HG02852 (cell line): ENCODE data around the gene SMIM38.

ENCODE experiments used
- ATAC-seq: cut with Tn5 transposase; IDR thresholded peaks from one replicate; pipeline ENCODE4 v1.9.1; 2021; ENCODE audit warnings: mild to moderate bottlenecking, moderate library complexity; ENCODE audit not compliant: unreplicated experiment

Gene SMIM38

DNA sequence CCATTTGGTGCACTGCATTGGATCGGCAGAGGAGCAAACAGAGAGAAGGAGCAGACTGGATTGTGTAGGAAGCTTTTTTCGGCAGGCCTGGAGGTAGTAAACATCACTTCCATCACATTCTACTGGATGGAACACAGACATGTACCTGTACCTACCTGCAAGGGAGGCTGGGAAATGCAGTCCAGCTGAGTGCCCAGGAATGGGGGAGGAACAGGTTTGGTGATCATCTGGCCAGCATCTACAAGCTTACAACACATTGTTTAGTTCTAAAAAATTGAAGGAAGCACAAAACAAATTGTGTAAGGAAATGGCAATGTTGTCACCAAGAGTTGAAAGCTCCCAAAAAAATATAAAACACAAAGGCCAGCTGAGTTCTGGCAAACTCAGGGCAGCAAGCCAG lies 19.1 kb downstream of the SMIM38 start:
- ATAC-seq, result no peak

GRCh38 chr11:69178819-69179482 lies 23.2 kb downstream of the SMIM38 start:
- ATAC-seq, result no peak

DNA sequence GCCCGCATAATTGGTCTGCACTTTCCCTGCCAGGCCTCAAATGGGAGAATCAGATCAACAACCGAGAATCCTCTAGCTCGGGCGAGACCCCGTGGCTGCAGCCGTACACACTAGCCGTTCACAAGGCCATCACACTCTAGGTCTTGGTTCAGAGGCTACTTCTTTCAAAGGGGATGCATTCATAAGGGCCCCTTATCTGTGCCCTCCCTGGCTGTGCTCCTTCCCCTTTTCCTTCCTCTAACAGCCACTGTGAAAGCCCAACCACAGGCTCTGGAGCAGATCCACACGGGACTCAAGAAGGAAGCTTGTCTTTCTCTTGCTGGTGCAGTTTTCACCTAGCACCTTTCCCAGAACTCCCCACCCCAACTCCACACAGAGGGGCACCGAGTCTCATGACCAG lies 24.5 kb downstream of the SMIM38 start:
- ATAC-seq, result no peak

DNA sequence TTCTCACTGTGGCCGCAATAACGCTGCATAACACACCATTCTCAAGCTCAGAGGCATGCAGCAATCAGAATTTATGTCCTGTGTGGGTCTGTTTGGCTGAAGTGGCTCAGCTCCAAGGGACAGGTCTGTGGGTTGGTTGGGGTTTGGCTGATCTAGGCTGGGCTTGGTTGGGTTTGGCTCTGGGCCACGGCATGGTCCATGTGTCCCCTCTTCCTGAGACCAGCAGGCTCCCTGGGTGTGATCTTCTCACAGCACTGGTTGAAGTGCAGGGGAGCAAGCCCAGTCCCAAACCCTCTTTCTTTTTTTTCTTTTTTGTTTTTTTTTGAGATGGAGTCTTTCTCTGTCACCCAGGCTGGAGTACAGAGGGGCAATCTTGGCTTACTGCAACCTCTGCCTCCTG lies 25.0 kb downstream of the SMIM38 start:
- no peak for ATAC-seq

DNA sequence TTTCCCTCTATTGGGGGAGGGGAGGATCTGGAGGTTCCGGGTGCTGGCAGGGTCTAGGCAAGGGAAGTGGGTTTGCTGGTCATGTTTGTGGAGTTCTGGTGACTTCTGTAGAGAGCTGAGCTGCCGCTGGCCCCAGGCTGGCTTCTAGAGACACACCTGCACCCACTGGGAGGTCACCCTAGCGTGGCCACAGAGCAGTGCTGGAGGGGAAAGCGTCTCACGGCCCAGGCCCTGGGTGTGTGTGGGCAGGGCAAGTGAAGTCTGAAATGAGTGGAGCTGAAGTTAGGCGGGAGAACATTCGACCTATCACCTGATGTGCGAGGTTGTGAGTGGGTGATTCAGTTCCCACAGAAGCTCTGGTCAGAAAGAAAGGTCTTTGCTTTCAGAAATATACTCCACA lies 27.9 kb downstream of the SMIM38 start:
- ATAC-seq, result peak; percentile 73

- ATAC-seq, result no peak
Measured at GRCh38 chr11:69186316-69187260, 30.9 kb downstream of the SMIM38 start.

- ATAC-seq, result no peak
Measured at GRCh38 chr11:69187540-69188065, 31.9 kb downstream of the SMIM38 start.

GRCh38 chr11:69189059-69189458 lies 33.3 kb downstream of the SMIM38 start:
- ATAC-seq, result no peak

DNA sequence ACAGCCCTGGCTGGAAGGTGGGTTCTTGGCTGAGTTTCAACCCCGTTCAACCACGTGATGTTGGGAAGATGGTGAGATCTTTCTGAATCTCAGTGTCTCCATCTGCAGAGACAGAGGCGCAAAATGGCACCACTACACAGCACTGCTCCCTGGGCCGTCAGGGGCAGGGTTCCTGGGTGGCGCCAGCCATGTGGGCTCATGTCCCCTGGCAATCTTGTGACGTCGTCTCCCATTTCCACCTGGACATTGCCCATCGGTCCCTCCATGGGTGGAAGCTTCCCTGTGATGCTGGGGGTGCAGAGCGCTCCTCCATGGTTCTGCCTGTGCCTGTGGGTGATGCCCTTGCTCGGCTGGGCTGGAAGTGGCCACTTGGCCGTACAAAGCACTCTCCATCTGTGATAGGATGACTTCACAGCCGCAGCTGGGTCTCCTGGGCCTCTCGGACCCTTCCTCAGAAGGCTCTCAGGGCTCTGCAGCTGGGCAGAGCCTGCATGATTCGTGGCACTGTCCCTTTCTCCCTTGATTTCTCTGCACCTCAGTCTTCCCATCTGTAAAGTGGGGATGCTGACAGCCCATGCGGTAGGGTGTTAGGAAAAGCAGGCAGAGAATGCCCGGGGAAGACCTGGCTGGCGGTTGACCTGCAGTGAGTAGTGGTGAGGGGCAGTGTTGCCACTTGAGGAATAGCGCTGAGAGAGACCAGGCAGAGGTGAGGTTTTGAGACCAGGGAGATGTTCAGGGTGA lies 35.2 kb downstream of the SMIM38 start:
- ATAC-seq, result no peak

- ATAC-seq, result no peak
Measured at GRCh38 chr11:69192301-69192721, 36.6 kb downstream of the SMIM38 start.

- no peak for ATAC-seq
Measured at GRCh38 chr11:69193151-69193550, 37.4 kb downstream of the SMIM38 start.

GRCh38 chr11:69193629-69194028 lies 37.9 kb downstream of the SMIM38 start:
- no peak for ATAC-seq

DNA sequence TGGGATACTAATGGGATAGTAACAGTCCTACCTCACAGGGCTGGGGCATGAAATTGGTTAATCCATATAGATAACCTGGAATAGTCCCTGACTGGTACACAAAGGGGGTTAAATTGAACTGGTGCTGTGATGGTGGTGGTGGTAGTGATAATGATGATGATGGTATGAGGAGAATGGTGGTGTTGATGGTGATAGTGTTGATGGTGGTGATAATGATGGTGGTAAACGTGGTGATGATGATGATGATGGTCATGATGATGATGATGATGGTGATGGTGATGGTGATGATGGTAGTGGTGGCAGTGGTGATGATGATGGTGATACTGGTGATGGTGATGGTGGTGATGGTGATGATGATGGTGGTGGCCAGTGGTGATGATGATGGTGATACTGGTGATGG lies 38.7 kb downstream of the SMIM38 start:
- no peak for ATAC-seq

GRCh38 chr11:69194956-69195355 lies 39.2 kb downstream of the SMIM38 start:
- ATAC-seq, result no peak

DNA sequence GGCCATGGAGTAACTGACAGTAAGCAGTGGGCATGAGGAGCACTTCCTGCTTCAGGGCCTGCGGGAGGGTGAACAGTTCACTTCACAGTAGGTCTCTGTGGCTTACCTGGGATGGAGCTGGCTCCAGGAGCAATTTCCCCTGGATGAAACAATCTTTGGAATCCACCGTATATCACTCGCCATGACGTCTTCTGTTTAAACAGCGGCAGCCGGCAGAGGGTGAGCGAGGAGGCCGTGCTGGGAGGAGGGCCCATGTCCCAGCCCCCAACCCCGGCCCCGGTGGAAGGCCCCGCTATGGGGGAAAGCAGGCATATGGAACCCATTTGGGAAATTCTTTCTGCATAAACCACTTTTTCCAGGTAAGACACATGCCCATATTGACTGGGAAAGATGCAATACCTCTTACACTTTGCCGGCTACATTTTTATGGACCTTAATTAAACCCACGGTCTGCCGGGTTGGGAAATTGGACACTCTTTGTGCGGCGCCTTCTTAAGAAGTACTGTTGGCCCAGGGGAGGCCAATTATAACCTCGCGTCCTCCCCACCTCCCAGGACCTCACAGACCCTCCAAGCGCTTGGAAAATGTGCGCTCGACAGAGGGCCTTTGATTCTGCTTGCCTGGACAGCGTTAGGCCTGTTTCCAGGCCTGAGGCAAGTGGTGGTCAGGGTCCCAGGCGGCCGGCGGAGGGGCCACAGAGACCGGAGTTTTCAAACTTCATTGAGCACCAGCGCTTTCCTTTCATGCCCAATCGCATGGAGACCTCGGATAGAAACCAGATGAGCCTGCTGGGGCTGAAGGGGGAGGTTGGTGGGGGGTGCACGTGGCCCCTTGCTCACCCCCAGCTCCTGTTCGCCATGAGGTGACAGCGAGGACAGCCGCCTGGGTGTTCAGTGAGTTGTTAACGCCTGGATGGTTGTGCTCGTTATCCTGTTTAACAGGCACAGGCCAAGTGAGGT lies 40.4 kb downstream of the SMIM38 start:
- no peak for ATAC-seq

GRCh38 chr11:69196783-69197169 lies 41.0 kb downstream of the SMIM38 start:
- ATAC-seq, result no peak

DNA sequence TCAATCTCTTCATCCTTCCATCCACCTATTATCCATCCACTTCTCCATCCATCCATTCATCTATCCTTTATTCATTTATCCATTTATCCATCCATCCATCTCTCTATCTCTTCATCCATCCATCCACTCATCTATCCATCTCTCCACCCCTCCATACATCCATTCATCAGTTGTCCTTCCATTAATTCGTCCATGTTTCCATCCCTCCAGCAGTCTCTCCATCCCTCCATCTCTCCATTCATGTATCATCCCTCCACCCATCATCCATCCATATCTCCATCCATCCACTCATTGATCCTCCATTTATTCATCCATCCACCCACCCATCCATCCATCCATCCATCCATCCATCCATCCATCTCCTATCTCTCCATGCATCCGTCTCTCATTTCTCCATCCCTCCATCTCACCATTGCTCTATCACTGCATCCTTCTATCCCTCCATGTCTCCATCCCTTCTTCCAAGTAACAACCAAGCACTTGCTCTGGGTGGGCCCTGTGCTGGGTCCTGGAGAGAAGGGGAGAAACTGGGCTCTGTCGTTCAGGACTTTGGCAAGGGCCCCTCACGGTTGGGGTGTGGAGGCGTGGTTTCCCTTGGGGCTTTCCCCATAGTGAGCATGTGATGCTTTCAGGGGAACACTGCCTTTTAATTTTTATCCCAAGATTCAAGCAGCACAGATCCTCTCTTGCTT lies 43.3 kb downstream of the SMIM38 start:
- ATAC-seq, result no peak

DNA sequence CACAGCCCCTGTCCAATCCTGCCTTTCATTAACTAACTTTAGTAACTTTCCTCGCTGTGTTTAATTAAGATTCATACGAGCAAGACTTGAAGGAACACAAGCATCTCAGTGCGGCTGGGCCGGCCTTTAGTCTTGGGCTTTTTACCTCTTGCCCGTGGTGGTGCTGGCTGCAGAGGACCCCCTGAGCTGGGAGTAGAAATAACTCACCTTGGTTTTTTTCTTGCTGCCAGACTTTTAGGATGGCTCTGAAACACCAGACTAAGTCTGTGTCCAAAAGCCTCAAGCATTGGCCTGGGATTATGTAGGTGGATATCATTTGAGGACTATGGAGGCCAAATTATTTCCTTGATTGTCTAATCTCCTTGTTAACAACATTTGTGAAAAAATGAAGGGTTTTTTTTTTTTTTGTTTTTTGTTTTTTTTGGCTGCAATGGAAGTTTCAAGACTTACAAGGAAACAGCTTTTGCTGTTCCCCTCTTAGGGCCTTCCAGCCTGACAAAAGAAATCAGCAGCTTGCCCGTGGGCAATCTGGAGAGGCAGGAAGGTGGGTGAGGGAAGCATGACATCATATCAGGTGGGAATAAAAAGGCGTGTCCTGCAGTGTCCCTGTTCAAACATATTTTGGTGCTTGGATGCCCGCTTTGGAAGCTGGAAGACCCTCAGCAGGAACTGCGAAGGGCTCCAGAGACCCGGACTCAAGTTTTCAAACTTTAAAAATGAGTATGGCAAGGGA lies 44.0 kb downstream of the SMIM38 start:
- no peak for ATAC-seq
